ENCODE data around the gene CDH23.

DNA sequence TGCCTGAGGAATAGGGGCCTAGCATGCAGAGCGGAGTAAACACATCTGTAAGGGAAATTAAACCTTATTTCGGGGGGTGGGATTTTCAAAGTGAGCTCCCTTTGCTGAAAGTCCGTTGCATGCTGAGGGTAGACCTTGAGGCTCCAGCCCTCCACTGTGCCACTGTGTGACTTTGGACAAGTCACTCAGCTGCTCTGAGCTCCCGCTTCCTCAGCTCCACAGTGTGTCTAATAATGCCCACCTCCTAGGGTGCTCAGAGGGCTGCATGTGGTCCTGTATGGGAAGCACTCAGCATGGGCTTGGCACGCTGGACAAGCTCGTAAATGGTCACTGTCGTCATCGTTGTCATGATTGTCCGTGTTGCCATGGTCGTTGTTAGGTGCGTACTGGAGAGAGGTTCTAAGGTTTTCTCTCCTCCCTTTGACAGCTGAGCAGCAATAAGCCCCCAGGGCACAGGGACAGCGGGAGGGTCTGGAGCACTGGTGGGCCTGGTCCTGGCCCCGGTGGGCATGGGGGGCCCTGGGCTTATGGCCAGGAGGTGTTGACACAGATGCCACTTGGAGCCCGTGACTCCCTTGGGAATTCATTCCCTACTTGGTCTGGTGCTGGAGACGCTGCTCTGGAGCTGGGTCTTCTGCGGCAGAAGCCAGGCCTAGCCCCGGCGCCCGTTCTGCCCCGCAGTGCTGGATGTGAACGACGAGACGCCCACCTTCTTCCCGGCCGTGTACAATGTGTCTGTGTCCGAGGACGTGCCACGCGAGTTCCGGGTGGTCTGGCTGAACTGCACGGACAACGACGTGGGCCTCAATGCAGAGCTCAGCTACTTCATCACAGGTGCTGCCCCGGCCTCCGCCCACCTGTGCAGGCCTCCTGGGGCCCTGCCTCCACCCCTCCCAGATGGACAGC is 309.7 kb downstream of the CDH23 start:
- TF ChIP-seq, protein P1, sequence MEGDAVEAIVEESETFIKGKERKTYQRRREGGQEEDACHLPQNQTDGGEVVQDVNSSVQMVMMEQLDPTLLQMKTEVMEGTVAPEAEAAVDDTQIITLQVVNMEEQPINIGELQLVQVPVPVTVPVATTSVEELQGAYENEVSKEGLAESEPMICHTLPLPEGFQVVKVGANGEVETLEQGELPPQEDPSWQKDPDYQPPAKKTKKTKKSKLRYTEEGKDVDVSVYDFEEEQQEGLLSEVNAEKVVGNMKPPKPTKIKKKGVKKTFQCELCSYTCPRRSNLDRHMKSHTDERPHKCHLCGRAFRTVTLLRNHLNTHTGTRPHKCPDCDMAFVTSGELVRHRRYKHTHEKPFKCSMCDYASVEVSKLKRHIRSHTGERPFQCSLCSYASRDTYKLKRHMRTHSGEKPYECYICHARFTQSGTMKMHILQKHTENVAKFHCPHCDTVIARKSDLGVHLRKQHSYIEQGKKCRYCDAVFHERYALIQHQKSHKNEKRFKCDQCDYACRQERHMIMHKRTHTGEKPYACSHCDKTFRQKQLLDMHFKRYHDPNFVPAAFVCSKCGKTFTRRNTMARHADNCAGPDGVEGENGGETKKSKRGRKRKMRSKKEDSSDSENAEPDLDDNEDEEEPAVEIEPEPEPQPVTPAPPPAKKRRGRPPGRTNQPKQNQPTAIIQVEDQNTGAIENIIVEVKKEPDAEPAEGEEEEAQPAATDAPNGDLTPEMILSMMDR (IDR thresholded peaks at IDR 0.05): no peak
- TF ChIP-seq ZFX (IDR thresholded peaks at IDR 0.05; ENCODE audit: borderline replicate concordance): no peak

All from 22Rv1 (cell line).